ENCODE measurements around the gene CAVIN2.
"Not testable (repeated sequence)": the region's sequence is repeated elsewhere in the genome, so short reads cannot be mapped to it uniquely, and the experiment has no call there.

The CAVIN2 gene

GRCh38 chr2:191797942-191798876 lies 48.7 kb downstream of the CAVIN2 start:
- no peak for DNase-seq

- DNase-seq, result no peak
These were observed 49.4 kb downstream of the CAVIN2 start for GRCh38 chr2:191797500-191797899.

- no peak for DNase-seq
These were observed 51.2 kb downstream of the CAVIN2 start for GRCh38 chr2:191795715-191796114.

GRCh38 chr2:191791953-191792560 lies 54.8 kb downstream of the CAVIN2 start:
- no peak for DNase-seq

GRCh38 chr2:191790737-191791136 lies 56.2 kb downstream of the CAVIN2 start:
- DNase-seq, result no peak

GRCh38 chr2:191789796-191790195 lies 57.1 kb downstream of the CAVIN2 start:
- DNase-seq, result peak; percentile 58 to 67

- peak in 1 of 2 donors; percentile 12 for DNase-seq
These were observed 60.2 kb downstream of the CAVIN2 start for GRCh38 chr2:191786694-191787093.

- not testable (repeated sequence) for DNase-seq
These were observed 61.2 kb downstream of the CAVIN2 start for GRCh38 chr2:191785651-191786050.

All from inflammatory macrophage treated with lipopolysaccharide for 1 hour (primary cell).